Osteoblast (primary cell): Measurements from ENCODE around the gene MILR1. TPM values are rescaled to one million over a fixed set of nuclear protein-coding genes. Genes with fewer than 3 reads are reported as not detected.

Experiments
- DNase-seq: peaks from one replicate; pipeline ENCODE4 v3.0.0; 2011; ENCODE audit warnings: low spot score, mixed read lengths; ENCODE audit not compliant: insufficient read length; ENCODE audit errors: missing footprints
- H2AFZ ChIP-seq: 2 replicates; pipeline ENCODE4 v1.6.0; 2011; ENCODE audit warnings: mild to moderate bottlenecking, low read length
- H3K27ac ChIP-seq: 2 replicates; pipeline ENCODE4 v1.5.1; 2011; ENCODE audit warnings: mild to moderate bottlenecking, low read depth, low read length, moderate library complexity
- H3K27me3 ChIP-seq: 2 replicates; pipeline ENCODE4 v1.6.0; 2012; ENCODE audit warnings: mild to moderate bottlenecking, control low read depth, inconsistent platforms, low read length, moderate library complexity; ENCODE audit not compliant: insufficient read depth
- H3K36me3 ChIP-seq: 2 replicates; pipeline ENCODE4 v1.5.1; 2011; ENCODE audit warnings: mild to moderate bottlenecking, low read length, control low read depth, moderate library complexity; ENCODE audit not compliant: insufficient read depth
- H3K4me1 ChIP-seq: 2 replicates; pipeline ENCODE4 v1.5.1; 2011; ENCODE audit warnings: mild to moderate bottlenecking, low read length, control low read depth, moderate library complexity; ENCODE audit not compliant: insufficient read depth
- H3K4me2 ChIP-seq: 2 replicates; pipeline ENCODE4 v1.6.0; 2011; ENCODE audit warnings: mild to moderate bottlenecking, low read length; ENCODE audit not compliant: insufficient read depth
- H3K4me3 ChIP-seq: fragments of 200-600 bp; sonication (generic); 3 replicates; pipeline ENCODE4 v1.5.1; 2012; ENCODE audit warnings: mild to moderate bottlenecking, low read length, inconsistent platforms; ENCODE audit not compliant: insufficient read depth
- H3K79me2 ChIP-seq: 2 replicates; pipeline ENCODE4 v1.6.0; 2012; ENCODE audit warnings: mild to moderate bottlenecking, low read length, control low read depth, inconsistent platforms; ENCODE audit not compliant: insufficient read depth
- H3K9me3 ChIP-seq: 2 replicates; pipeline ENCODE4 v1.5.1; 2011; ENCODE audit warnings: low read depth, low read length, control low read depth
- H4K20me1 ChIP-seq: 2 replicates; pipeline ENCODE4 v1.6.0; 2012; ENCODE audit warnings: mild to moderate bottlenecking, low read length, control low read depth; ENCODE audit not compliant: insufficient read depth
- total RNA-seq: library from RNA; depleted of rRNA; stranded (reverse); fragments of >200 nt; gene quantifications from 2 replicates; pipeline ENCODE4 v1.2.3, GENCODE V29; 2012
- TF ChIP-seq, protein P1 (sequence below): IDR thresholded peaks from 2 replicates; pipeline ENCODE4 v1.5.1; 2011; ENCODE audit warnings: mild to moderate bottlenecking, low read depth, low read length, moderate library complexity; ENCODE audit errors: extremely low read depth

MILR1 gene
- total RNA-seq, 1 donor, result 12.3 TPM

DNA sequence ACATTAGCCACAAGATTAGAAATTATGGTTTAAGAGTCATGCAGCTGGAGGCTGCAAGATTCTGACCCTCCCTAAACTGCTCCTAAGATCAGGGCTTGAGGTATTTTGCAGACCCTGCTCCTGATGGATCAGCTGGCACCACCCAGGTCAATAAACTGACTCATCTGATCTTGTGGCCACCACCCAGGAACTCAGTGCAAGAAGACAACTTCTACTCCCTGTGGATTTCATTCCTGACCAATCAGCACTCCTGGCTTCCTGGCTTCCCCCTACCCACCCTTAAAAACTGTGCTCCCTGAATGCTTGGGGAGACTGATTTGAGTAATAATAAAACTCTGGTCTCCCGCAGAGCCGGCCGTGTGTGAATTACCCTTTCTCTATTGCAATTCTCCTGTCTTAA is 25.0 kb upstream of the MILR1 start:
- Histone ChIP-seq H3K27ac (no peak overlapping the region), H3K4me3 (no peak overlapping the region), H2AFZ (peak overlapping the region; percentile 17), H3K4me2 (peak overlapping the region; percentile 26), H3K79me2 (no peaks in the 10 kb centered on the region), H4K20me1 (no peaks in the 10 kb centered on the region), H3K27me3 (no peaks in the 10 kb centered on the region), H3K4me1 (peaks cover 19% of the 10 kb centered on the region), H3K9me3 (no peaks in the 10 kb centered on the region), H3K36me3 (no peaks in the 10 kb centered on the region)
- TF ChIP-seq, protein P1, sequence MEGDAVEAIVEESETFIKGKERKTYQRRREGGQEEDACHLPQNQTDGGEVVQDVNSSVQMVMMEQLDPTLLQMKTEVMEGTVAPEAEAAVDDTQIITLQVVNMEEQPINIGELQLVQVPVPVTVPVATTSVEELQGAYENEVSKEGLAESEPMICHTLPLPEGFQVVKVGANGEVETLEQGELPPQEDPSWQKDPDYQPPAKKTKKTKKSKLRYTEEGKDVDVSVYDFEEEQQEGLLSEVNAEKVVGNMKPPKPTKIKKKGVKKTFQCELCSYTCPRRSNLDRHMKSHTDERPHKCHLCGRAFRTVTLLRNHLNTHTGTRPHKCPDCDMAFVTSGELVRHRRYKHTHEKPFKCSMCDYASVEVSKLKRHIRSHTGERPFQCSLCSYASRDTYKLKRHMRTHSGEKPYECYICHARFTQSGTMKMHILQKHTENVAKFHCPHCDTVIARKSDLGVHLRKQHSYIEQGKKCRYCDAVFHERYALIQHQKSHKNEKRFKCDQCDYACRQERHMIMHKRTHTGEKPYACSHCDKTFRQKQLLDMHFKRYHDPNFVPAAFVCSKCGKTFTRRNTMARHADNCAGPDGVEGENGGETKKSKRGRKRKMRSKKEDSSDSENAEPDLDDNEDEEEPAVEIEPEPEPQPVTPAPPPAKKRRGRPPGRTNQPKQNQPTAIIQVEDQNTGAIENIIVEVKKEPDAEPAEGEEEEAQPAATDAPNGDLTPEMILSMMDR, result no peak
- no peak for DNase-seq

- H4K20me1 ChIP-seq, result no peaks in the 10 kb centered on the region
- peak overlapping the region; percentile 26 for H3K4me2 ChIP-seq
- H3K79me2 ChIP-seq, result no peaks in the 10 kb centered on the region
- peaks cover 16% of the 10 kb centered on the region for H3K4me1 ChIP-seq
- peak overlapping the region; percentile 66 for H2AFZ ChIP-seq
- no peaks in the 10 kb centered on the region for H3K9me3 ChIP-seq
- H3K27ac ChIP-seq, result no peak overlapping the region
- DNase-seq, result no peak
- H3K4me3 ChIP-seq, result no peak overlapping the region
- H3K27me3 ChIP-seq, result no peaks in the 10 kb centered on the region
- TF ChIP-seq, protein P1, result no peak
- H3K36me3 ChIP-seq, result no peaks in the 10 kb centered on the region
Measured at GRCh38 chr17:64424324-64424849, 24.5 kb upstream of the MILR1 start.

DNA sequence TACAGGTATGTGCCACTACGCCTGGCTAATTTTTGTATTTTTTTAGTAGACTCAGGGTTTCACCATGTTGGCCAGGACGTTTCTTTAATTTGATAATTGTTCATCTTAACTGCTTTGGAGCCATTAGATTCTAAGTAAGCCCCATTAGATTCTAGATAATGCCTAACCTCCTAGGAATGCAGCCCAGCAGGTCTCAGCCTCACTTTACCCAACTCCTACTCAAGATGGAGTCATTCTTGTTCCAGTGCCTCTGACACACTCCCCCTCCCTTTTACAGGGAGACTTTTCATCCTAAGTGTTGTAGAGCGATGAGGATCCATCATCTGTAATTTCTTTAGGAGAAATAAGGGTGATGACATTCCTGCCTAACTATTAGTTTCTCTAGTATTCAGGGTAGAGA is 23.7 kb upstream of the MILR1 start:
- no peaks in the 10 kb centered on the region for H3K79me2 ChIP-seq
- no peak overlapping the region for H2AFZ ChIP-seq
- TF ChIP-seq, protein P1, result no peak
- no peaks in the 10 kb centered on the region for H4K20me1 ChIP-seq
- H3K27me3 ChIP-seq, result no peaks in the 10 kb centered on the region
- no peak overlapping the region for H3K4me2 ChIP-seq
- no peak for DNase-seq
- H3K4me1 ChIP-seq, result peaks cover 16% of the 10 kb centered on the region
- H3K27ac ChIP-seq, result no peak overlapping the region
- H3K4me3 ChIP-seq, result no peak overlapping the region
- H3K9me3 ChIP-seq, result no peaks in the 10 kb centered on the region
- H3K36me3 ChIP-seq, result no peaks in the 10 kb centered on the region

DNA sequence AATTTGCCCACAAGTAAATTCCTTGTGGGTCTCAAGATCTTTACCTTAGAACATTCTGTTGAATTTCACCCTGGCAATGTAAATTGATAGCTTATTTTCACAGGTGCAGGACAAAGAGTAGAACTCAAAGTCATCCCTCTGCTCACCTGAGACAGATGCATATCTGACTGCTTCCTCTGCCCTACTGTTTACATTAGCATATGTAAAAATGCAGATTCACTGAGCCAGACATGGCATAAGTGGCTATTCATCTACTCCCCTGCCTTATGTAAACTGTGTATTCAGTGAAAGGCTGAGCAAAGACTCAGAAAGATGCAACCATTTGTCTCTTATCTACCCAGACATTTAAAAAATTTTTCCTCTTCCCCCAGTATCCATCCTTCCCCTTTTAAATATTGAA is 22.3 kb upstream of the MILR1 start:
- no peak for DNase-seq
- H3K27ac ChIP-seq, result no peak overlapping the region
- no peak overlapping the region for H3K4me3 ChIP-seq
- no peaks in the 10 kb centered on the region for H3K9me3 ChIP-seq
- no peaks in the 10 kb centered on the region for H4K20me1 ChIP-seq
- H3K79me2 ChIP-seq, result no peaks in the 10 kb centered on the region
- TF ChIP-seq, protein P1, result no peak
- no peaks in the 10 kb centered on the region for H3K27me3 ChIP-seq
- peaks cover 11% of the 10 kb centered on the region for H3K4me1 ChIP-seq
- H3K36me3 ChIP-seq, result no peaks in the 10 kb centered on the region
- H2AFZ ChIP-seq, result no peak overlapping the region
- H3K4me2 ChIP-seq, result no peak overlapping the region
